ENCODE results near the gene GRB7. TPM values are rescaled to one million over a fixed set of nuclear protein-coding genes. Genes with fewer than 3 reads are reported as not detected.
A peak's percentile ranks its signal among the peaks of the same experiment; 100 is the strongest.

GRB7 gene
- total RNA-seq, 4 donors from 2014 or later: 0.51 to 14.3 (median 5.6) TPM

- Histone ChIP-seq H3K27ac (peak overlapping the region; percentile 91 to 96), H3K9me3 (no peaks in the 10 kb centered on the region), H3K36me3 (no peaks in the 10 kb centered on the region), H3K27me3 (no peaks in the 10 kb centered on the region), H3K4me1 (no peaks in the 10 kb centered on the region), H3K4me3 (peak overlapping the region; percentile 66 to 72)
- TF ChIP-seq POLR2A (IDR thresholded peaks at IDR 0.05) (peak; percentile 6 to 24), CTCF (IDR thresholded peaks at IDR 0.05) (no peak)
- intact Hi-C loops (cut with DNase I; ENCODE audit: low total_unique reads): loop anchor here (5.0 kb wide), 1 partner anchor 131 kb away; no protein-coding TSS in a partner anchor
- DNase-seq: no peak
Observed at GRCh38 chr17:39753514-39754160, 15.9 kb downstream of the GRB7 start.

- DNase-seq: peak; percentile 84 to 89
- TF ChIP-seq POLR2A (IDR thresholded peaks at IDR 0.05): peak; percentile 52 to 67
- peak; percentile 92 to 99 (median 96) for TF ChIP-seq CTCF (IDR thresholded peaks at IDR 0.05)
Observed at GRCh38 chr17:39754161-39754957, 16.6 kb downstream of the GRB7 start.

GRCh38 chr17:39754958-39755553 is 17.3 kb downstream of the GRB7 start:
- Histone ChIP-seq H3K27ac (peak overlapping the region; percentile 91 to 96), H3K4me3 (peak overlapping the region; percentile 66 to 72), H3K9me3 (no peaks in the 10 kb centered on the region), H3K27me3 (no peaks in the 10 kb centered on the region), H3K36me3 (no peaks in the 10 kb centered on the region), H3K4me1 (no peaks in the 10 kb centered on the region)
- TF ChIP-seq CTCF (IDR thresholded peaks at IDR 0.05): no peak
- TF ChIP-seq POLR2A (IDR thresholded peaks at IDR 0.05): no peak
- DNase-seq: no peak
- intact Hi-C loops (cut with DNase I; ENCODE audit: low total_unique reads): loop anchor here (5.0 kb wide), 1 partner anchor 133 kb away; no protein-coding TSS in a partner anchor

More at GRCh38 chr17:39754161-39754957, 16.6 kb downstream of the GRB7 start:
- Histone ChIP-seq H3K27ac (peak overlapping the region; percentile 91 to 96), H3K36me3 (no peaks in the 10 kb centered on the region), H3K4me3 (peak overlapping the region; percentile 66 to 72), H3K4me1 (no peaks in the 10 kb centered on the region), H3K27me3 (no peaks in the 10 kb centered on the region), H3K9me3 (no peaks in the 10 kb centered on the region)
- intact Hi-C loops (cut with DNase I; ENCODE audit: low total_unique reads): loop anchor here (5.0 kb wide), 1 partner anchor 132 kb away; no protein-coding TSS in a partner anchor

GRCh38 chr17:39755554-39756379 is 18.0 kb downstream of the GRB7 start:
- no peak for DNase-seq
- Histone ChIP-seq H3K27ac (peak overlapping the region in 1 of 2 donors; percentile 91), H3K27me3 (no peaks in the 10 kb centered on the region)

More at GRCh38 chr17:39755554-39756379, 18.0 kb downstream of the GRB7 start:
- no peaks in the 10 kb centered on the region for H3K36me3 ChIP-seq
- no peak overlapping the region for H3K4me3 ChIP-seq
- no peaks in the 10 kb centered on the region for H3K4me1 ChIP-seq
- intact Hi-C loops (cut with DNase I; ENCODE audit: low total_unique reads): no loop called here
- H3K9me3 ChIP-seq: no peaks in the 10 kb centered on the region
- no peak for TF ChIP-seq POLR2A (IDR thresholded peaks at IDR 0.05)
- TF ChIP-seq CTCF (IDR thresholded peaks at IDR 0.05): no peak

Data from uterus (tissue), 4 donors.